Thyroid gland (tissue), 4 donors: ENCODE measurements around the gene SCN1B. TPM values are rescaled to one million over a fixed set of nuclear protein-coding genes. Genes with fewer than 3 reads are reported as not detected.

Experiments used
- DNase-seq, 2 donors: peaks; one replicate each; pipeline ENCODE4 v3.0.0-alpha.2; 2019
- H3K27ac ChIP-seq, 3 donors: fragments of 200-600 bp; sonication (generic); 1 replicate in 2 of 3; 2 replicates in 1 of 3; pipeline ENCODE4 v1.5.1; 2016 to 2019; ENCODE audit warnings: mild to moderate bottlenecking in 1 of 3, moderate library complexity in 1 of 3
- H3K27me3 ChIP-seq: fragments of 200-600 bp; sonication (generic); one replicate; pipeline ENCODE4 v1.5.1; 2019
- H3K36me3 ChIP-seq, 2 donors: fragments of 200-600 bp; sonication (generic); one replicate each; pipeline ENCODE4 v1.5.1; 2016 to 2019
- H3K4me1 ChIP-seq, 2 donors: fragments of 200-600 bp; sonication (generic); one replicate each; pipeline ENCODE4 v1.5.1; 2017 to 2019
- H3K4me3 ChIP-seq, 3 donors: fragments of 200-600 bp; sonication (generic); replicated peaks in 1 of 3; 1 replicate in 2 of 3; 2 replicates in 1 of 3; pipeline ENCODE4 v1.5.1; 2016; ENCODE audit warnings: mild to moderate bottlenecking in 1 of 3
- H3K9me3 ChIP-seq: fragments of 200-600 bp; sonication (generic); one replicate; pipeline ENCODE4 v1.5.1; 2017
- CTCF ChIP-seq, 6 experiments: fragments of 200-600 bp in 3 of 6; fragments of 450-650 bp in 3 of 6; sonication (generic) in 3 of 6; IDR thresholded peaks; one replicate each; pipeline ENCODE4 v1.5.1; 2016 to 2019; ENCODE audit warnings: antibody characterized with exemption in 6 of 6, mild to moderate bottlenecking in 2 of 6, inconsistent platforms in 1 of 6, moderate library complexity in 1 of 6
- POLR2A ChIP-seq, 2 donors: fragments of 450-650 bp; IDR thresholded peaks; one replicate each; pipeline ENCODE4 v1.6.1; 2017; ENCODE audit warnings: antibody characterized with exemption in 2 of 2, mild to moderate bottlenecking in 2 of 2, moderate library complexity in 1 of 2
- WGBS, 2 donors: methylation state at CpG; one replicate each; pipeline ENCODE4 v1.1.5; 2017; 5-methylcytosine and 5-hydroxymethylcytosine counted together
- intact Hi-C: fragments of 100-400 bp; cut with DNase I; formaldehyde crosslinking; loops from one replicate; pipeline ENCODE4 v1.15.1; 2023
- total RNA-seq, 4 donors: library from RNA; depleted of rRNA; stranded (reverse); fragments of >200 nt; gene quantifications; one replicate each; pipeline ENCODE4 v1.2.3, GENCODE V29; 2016

Gene SCN1B
- total RNA-seq, 4 donors from 2014 or later, result 5.7 to 19.6 (median 10.1) TPM

DNA sequence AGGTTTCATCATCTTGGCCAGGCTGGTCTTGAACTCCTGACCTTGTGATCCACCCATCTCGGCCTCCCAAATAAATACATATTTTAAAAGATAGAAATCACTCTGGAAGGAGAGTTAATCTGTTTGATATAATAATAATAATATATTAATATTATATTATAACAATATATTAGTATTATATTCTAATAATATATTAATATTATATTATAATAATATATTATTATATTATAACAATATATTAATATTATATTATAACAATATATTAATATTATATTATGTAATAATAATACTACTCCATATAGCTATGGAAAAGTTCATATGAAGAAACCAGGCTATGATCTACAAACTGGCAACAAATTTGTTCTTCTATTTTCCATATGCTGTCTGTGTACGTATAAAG is 28.1 kb downstream of the SCN1B start:
- Histone ChIP-seq H3K4me3 (no peak overlapping the region), H3K9me3 (no peaks in the 10 kb centered on the region), H3K27ac (no peak overlapping the region), H3K27me3 (no peaks in the 10 kb centered on the region), H3K4me1 (no peaks in the 10 kb centered on the region), H3K36me3 (no peaks in the 10 kb centered on the region)
- TF ChIP-seq CTCF (IDR thresholded peaks at IDR 0.05), result no peak
- TF ChIP-seq POLR2A (IDR thresholded peaks at IDR 0.05), result no peak
- 81 to 90% methylated on average over 2 of the region's 2 CpGs for WGBS, 2 donors
- DNase-seq, result no peak
- intact Hi-C loops, result no loop called here

- DNase-seq, result no peak
- Histone ChIP-seq H3K27ac (no peak overlapping the region), H3K9me3 (no peaks in the 10 kb centered on the region), H3K36me3 (no peaks in the 10 kb centered on the region), H3K4me3 (no peak overlapping the region), H3K4me1 (no peaks in the 10 kb centered on the region), H3K27me3 (no peaks in the 10 kb centered on the region)
- WGBS, 2 donors, result 85 to 87% methylated on average over 15 to 19 of the region's 26 CpGs
- TF ChIP-seq CTCF (IDR thresholded peaks at IDR 0.05) (no peak), POLR2A (IDR thresholded peaks at IDR 0.05) (no peak)
- intact Hi-C loops, result no loop called here
These were observed 28.9 kb downstream of the SCN1B start for GRCh38 chr19:35059006-35059798.

GRCh38 chr19:35059799-35060091 is 29.5 kb downstream of the SCN1B start:
- WGBS, 2 donors, result 82 to 89% methylated on average over 3 to 4 of the region's 15 CpGs
- Histone ChIP-seq H3K36me3 (no peaks in the 10 kb centered on the region), H3K9me3 (no peaks in the 10 kb centered on the region), H3K4me3 (no peak overlapping the region), H3K4me1 (no peaks in the 10 kb centered on the region), H3K27ac (no peak overlapping the region), H3K27me3 (no peaks in the 10 kb centered on the region)
- TF ChIP-seq CTCF (IDR thresholded peaks at IDR 0.05) (no peak), POLR2A (IDR thresholded peaks at IDR 0.05) (no peak)
- intact Hi-C loops, result no loop called here
- DNase-seq, result no peak

DNA sequence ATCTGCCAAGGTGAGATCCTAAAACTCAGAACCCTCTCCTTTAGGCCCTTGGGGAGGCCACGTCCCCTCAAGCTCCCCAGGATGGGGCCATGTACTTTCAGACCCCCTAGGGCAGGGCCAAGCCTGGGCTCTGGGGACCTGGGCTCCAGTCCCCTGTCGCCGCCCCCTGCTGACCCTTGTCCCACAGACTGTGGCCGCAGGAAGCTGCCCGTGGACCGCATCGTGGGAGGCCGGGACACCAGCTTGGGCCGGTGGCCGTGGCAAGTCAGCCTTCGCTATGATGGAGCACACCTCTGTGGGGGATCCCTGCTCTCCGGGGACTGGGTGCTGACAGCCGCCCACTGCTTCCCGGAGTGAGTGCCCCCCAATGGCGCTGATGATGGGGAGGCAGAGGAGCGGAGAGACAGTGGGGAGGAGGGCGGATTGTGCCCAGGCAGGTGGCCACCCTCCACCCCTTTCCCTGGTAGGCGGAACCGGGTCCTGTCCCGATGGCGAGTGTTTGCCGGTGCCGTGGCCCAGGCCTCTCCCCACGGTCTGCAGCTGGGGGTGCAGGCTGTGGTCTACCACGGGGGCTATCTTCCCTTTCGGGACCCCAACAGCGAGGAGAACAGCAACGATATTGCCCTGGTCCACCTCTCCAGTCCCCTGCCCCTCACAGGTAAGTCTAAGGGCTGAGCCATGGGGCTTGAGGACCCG is 30.0 kb downstream of the SCN1B start:
- no peaks in the 10 kb centered on the region for H3K4me1 ChIP-seq
- DNase-seq, result no peak
- no peak overlapping the region for H3K27ac ChIP-seq
- no peaks in the 10 kb centered on the region for H3K27me3 ChIP-seq
- H3K9me3 ChIP-seq, result no peaks in the 10 kb centered on the region
- no peaks in the 10 kb centered on the region for H3K36me3 ChIP-seq
- TF ChIP-seq CTCF (IDR thresholded peaks at IDR 0.05) (no peak), POLR2A (IDR thresholded peaks at IDR 0.05) (no peak)
- WGBS, 2 donors, result 91% methylated on average over 9 to 29 of the region's 29 CpGs
- no peak overlapping the region for H3K4me3 ChIP-seq
- intact Hi-C loops, result no loop called here
